Smooth muscle cell (in vitro differentiated cells): ENCODE data around the gene RADIL. TPM values are rescaled to one million over a fixed set of nuclear protein-coding genes. Genes with fewer than 3 reads are reported as not detected.

Experiments used
- DNase-seq: peaks from one replicate; lab custom pipeline; 2025; ENCODE audit not compliant: unreplicated experiment; lab: John Stamatoyannopoulos, UW
- H2AFZ ChIP-seq: fragments of 200-600 bp; sonication (generic); 2 replicates; pipeline ENCODE4 v1.6.0; 2016; ENCODE audit warnings: antibody characterized with exemption, low read depth, mild to moderate bottlenecking
- H3F3A ChIP-seq: fragments of 200-600 bp; sonication (generic); 2 replicates; pipeline ENCODE4 v1.6.0; 2017; ENCODE audit warnings: antibody characterized with exemption, low read depth
- H3K27ac ChIP-seq: fragments of 200-600 bp; sonication (generic); 2 replicates; pipeline ENCODE4 v1.5.1; 2016; ENCODE audit warnings: low read depth, mild to moderate bottlenecking
- H3K27me3 ChIP-seq: fragments of 200-600 bp; sonication (generic); 2 replicates; pipeline ENCODE4 v1.6.1; 2016; ENCODE audit warnings: low read depth, mild to moderate bottlenecking
- H3K36me3 ChIP-seq: fragments of 200-600 bp; sonication (generic); 2 replicates; pipeline ENCODE4 v1.5.1; 2016; ENCODE audit warnings: low read depth
- H3K4me1 ChIP-seq: fragments of 200-600 bp; sonication (generic); 2 replicates; pipeline ENCODE4 v1.5.1; 2016; ENCODE audit warnings: low read depth
- H3K4me2 ChIP-seq: fragments of 200-600 bp; sonication (generic); 2 replicates; pipeline ENCODE4 v1.6.0; 2016; ENCODE audit warnings: mild to moderate bottlenecking
- H3K4me3 ChIP-seq: fragments of 200-600 bp; sonication (generic); 2 replicates; pipeline ENCODE4 v1.5.1; 2016; ENCODE audit warnings: mild to moderate bottlenecking
- H3K79me2 ChIP-seq: fragments of 200-600 bp; sonication (generic); 2 replicates; pipeline ENCODE4 v1.6.0; 2016; ENCODE audit warnings: low read depth, mild to moderate bottlenecking
- H3K9ac ChIP-seq: fragments of 200-600 bp; sonication (generic); 2 replicates; pipeline ENCODE4 v1.6.0; 2016; ENCODE audit warnings: low read depth
- H3K9me3 ChIP-seq: fragments of 200-600 bp; sonication (generic); replicated peaks from 2 replicates; pipeline ENCODE4 v1.5.1; 2016; ENCODE audit warnings: low read depth
- H4K20me1 ChIP-seq: fragments of 200-600 bp; sonication (generic); 2 replicates; pipeline ENCODE4 v1.6.0; 2016; ENCODE audit warnings: low read depth
- CTCF ChIP-seq: fragments of 200-600 bp; sonication (generic); IDR thresholded peaks from 2 replicates; pipeline ENCODE4 v1.5.1; 2017; ENCODE audit warnings: borderline replicate concordance, mild to moderate bottlenecking, antibody characterized with exemption; ENCODE audit not compliant: insufficient read depth, poor library complexity, severe bottlenecking
- WGBS: methylation state at CpG from one replicate; pipeline ENCODE4 v1.1.7; 2016; ENCODE audit warnings: low lambda C conversion rate; 5-methylcytosine and 5-hydroxymethylcytosine counted together
- polyA plus RNA-seq: library from polyadenylated mRNA; unstranded; fragments of >200 nt; fragmentation: Nextera tagmentation; extraction: Ambion mirVana; gene quantifications from 2 replicates; pipeline ENCODE4 v1.2.1, GENCODE V29; 2016
- total RNA-seq: library from RNA; depleted of rRNA; stranded (reverse); fragments of >200 nt; gene quantifications from 2 replicates; pipeline ENCODE4 v1.2.3, GENCODE V29; 2014

Gene RADIL
- total and polyA plus RNA-seq, 2 experiments from 2014 or later = 4.7 to 10.7 TPM

- H3K9me3 ChIP-seq = no peaks in the 10 kb centered on the region
- H3K27me3 ChIP-seq = no peaks in the 10 kb centered on the region
- WGBS = 91% methylated on average over 39 of the region's 39 CpGs
- H3K9ac ChIP-seq = no peak overlapping the region
- no peaks in the 10 kb centered on the region for H3K4me1 ChIP-seq
- no peak for TF ChIP-seq CTCF
- no peaks in the 10 kb centered on the region for H3F3A ChIP-seq
- H3K4me3 ChIP-seq = no peak overlapping the region
- H3K36me3 ChIP-seq = no peaks in the 10 kb centered on the region
- no peak overlapping the region for H2AFZ ChIP-seq
- no peak for DNase-seq
- no peaks in the 10 kb centered on the region for H4K20me1 ChIP-seq
- no peaks in the 10 kb centered on the region for H3K79me2 ChIP-seq
- no peak overlapping the region for H3K27ac ChIP-seq
- H3K4me2 ChIP-seq = no peak overlapping the region
Observed at GRCh38 chr7:4799508-4800268, 83.8 kb downstream of the RADIL start.

- no peaks in the 10 kb centered on the region for H3K9me3 ChIP-seq
- no peaks in the 10 kb centered on the region for H3K79me2 ChIP-seq
- no peak overlapping the region for H3K9ac ChIP-seq
- H3K4me2 ChIP-seq = no peak overlapping the region
- H3K36me3 ChIP-seq = no peaks in the 10 kb centered on the region
- H3K4me3 ChIP-seq = no peak overlapping the region
- no peak for DNase-seq
- H3K27me3 ChIP-seq = no peaks in the 10 kb centered on the region
- no peaks in the 10 kb centered on the region for H4K20me1 ChIP-seq
- H3K4me1 ChIP-seq = no peaks in the 10 kb centered on the region
- no peak overlapping the region for H3K27ac ChIP-seq
- 88% methylated on average over 15 of the region's 15 CpGs for WGBS
- no peak for TF ChIP-seq CTCF
- H2AFZ ChIP-seq = no peak overlapping the region
- no peaks in the 10 kb centered on the region for H3F3A ChIP-seq
Observed at GRCh38 chr7:4798706-4799235, 84.7 kb downstream of the RADIL start.

- no peaks in the 10 kb centered on the region for H3K9me3 ChIP-seq
- no peaks in the 10 kb centered on the region for H3K36me3 ChIP-seq
- H3K79me2 ChIP-seq = no peaks in the 10 kb centered on the region
- 47% methylated on average over 37 of the region's 37 CpGs for WGBS
- peak; percentile 20 for DNase-seq
- no peak overlapping the region for H3K9ac ChIP-seq
- H3K4me2 ChIP-seq = no peak overlapping the region
- no peaks in the 10 kb centered on the region for H4K20me1 ChIP-seq
- no peaks in the 10 kb centered on the region for H3K27me3 ChIP-seq
- TF ChIP-seq CTCF = peak; percentile 91
- H3F3A ChIP-seq = no peaks in the 10 kb centered on the region
- H2AFZ ChIP-seq = no peak overlapping the region
- no peak overlapping the region for H3K4me3 ChIP-seq
- H3K4me1 ChIP-seq = no peaks in the 10 kb centered on the region
- no peak overlapping the region for H3K27ac ChIP-seq
Observed at GRCh38 chr7:4797858-4798705, 85.4 kb downstream of the RADIL start.
